Nucleus accumbens (tissue), 56 donors: ENCODE results near the gene GPS1.

ENCODE experiments used
- DNase-seq, 56 donors: peaks; one replicate each; lab custom pipeline; 2025; lab: John Stamatoyannopoulos, UW

The GPS1 gene

GRCh38 chr17:82039695-82040299, 11.9 kb upstream of the GPS1 start:
- DNase-seq = no peak

GRCh38 chr17:82041144-82041814, 10.4 kb upstream of the GPS1 start:
- DNase-seq = no peak

GRCh38 chr17:82042649-82043048, 9.0 kb upstream of the GPS1 start:
- DNase-seq = no peak

- DNase-seq = no peak
Observed at GRCh38 chr17:82043507-82043906, 8.2 kb upstream of the GPS1 start.

- no peak for DNase-seq
Observed at GRCh38 chr17:82045936-82046484, 5.7 kb upstream of the GPS1 start.

GRCh38 chr17:82046903-82047302, 4.8 kb upstream of the GPS1 start:
- DNase-seq = no peak

GRCh38 chr17:82047379-82047778, 4.3 kb upstream of the GPS1 start:
- peak in 1 of 56 donors; percentile 32 for DNase-seq

- no peak for DNase-seq
Observed at GRCh38 chr17:82047914-82048570, 3.7 kb upstream of the GPS1 start.

GRCh38 chr17:82048571-82048971, 3.1 kb upstream of the GPS1 start:
- DNase-seq = no peak

GRCh38 chr17:82049106-82049505, 2.6 kb upstream of the GPS1 start:
- no peak for DNase-seq

GRCh38 chr17:82049521-82049971, 2.2 kb upstream of the GPS1 start:
- no peak for DNase-seq

- no peak for DNase-seq
Observed at GRCh38 chr17:82050152-82050760, 1.4 kb upstream of the GPS1 start.

GRCh38 chr17:82050761-82051641, 697 bp upstream of the GPS1 start:
- DNase-seq = no peak

- no peak for DNase-seq
Observed at GRCh38 chr17:82052638-82053059, 951 bp downstream of the GPS1 start.

GRCh38 chr17:82053130-82053529, 1.4 kb downstream of the GPS1 start:
- no peak for DNase-seq

- DNase-seq = no peak
Observed at GRCh38 chr17:82053556-82054263, 2.0 kb downstream of the GPS1 start.

- no peak for DNase-seq
Observed at GRCh38 chr17:82054351-82055022, 2.8 kb downstream of the GPS1 start.

- no peak for DNase-seq
Observed at GRCh38 chr17:82055023-82055964, 3.6 kb downstream of the GPS1 start.
